Gastrocnemius medialis (tissue), 4 donors: ENCODE data around the gene RASSF8. TPM values are rescaled to one million over a fixed set of nuclear protein-coding genes. Genes with fewer than 3 reads are reported as not detected.
A peak's percentile ranks its signal among the peaks of the same experiment; 100 is the strongest.

Source experiments
- ATAC-seq, 2 donors: fragments of 150-250 bp; one replicate each; pipeline ENCODE4 v1.9.1; 2016
- DNase-seq, 2 donors: peaks; one replicate each; pipeline ENCODE4 v3.0.0-alpha.2; 2019
- H3K27ac ChIP-seq, 4 donors: fragments of 200-600 bp; sonication (generic); 1 replicate in 1 of 4; 2 replicates in 3 of 4; pipeline ENCODE4 v1.5.1; 2016 to 2018; ENCODE audit warnings: mild to moderate bottlenecking in 2 of 4, moderate library complexity in 1 of 4
- H3K27me3 ChIP-seq, 3 donors: fragments of 200-600 bp; sonication (generic) in 2 of 3; 1 replicate in 1 of 3; 2 replicates in 2 of 3; pipeline versions ENCODE4 v1.5.1 to v1.6.0; 2016 to 2019; ENCODE audit warnings: mild to moderate bottlenecking in 1 of 3, moderate library complexity in 1 of 3
- H3K36me3 ChIP-seq, 2 donors: fragments of 200-600 bp; sonication (generic) in 1 of 2; one replicate each; pipeline ENCODE4 v1.5.1; 2017 to 2018
- H3K4me1 ChIP-seq, 2 donors: fragments of 200-600 bp; sonication (generic) in 1 of 2; one replicate each; pipeline ENCODE4 v1.5.1; 2016 to 2017; ENCODE audit warnings: mild to moderate bottlenecking in 2 of 2
- H3K4me3 ChIP-seq, 4 donors: fragments of 200-600 bp; sonication (generic) in 3 of 4; 1 replicate in 1 of 4; 2 replicates in 3 of 4; pipeline ENCODE4 v1.5.1; 2016 to 2019; ENCODE audit warnings: mild to moderate bottlenecking in 2 of 4
- H3K9me3 ChIP-seq, 3 donors: fragments of 200-600 bp; sonication (generic) in 2 of 3; 1 replicate in 1 of 3; 2 replicates in 2 of 3; pipeline ENCODE4 v1.5.1; 2016 to 2019
- POLR2A ChIP-seq, 2 donors: fragments of 450-650 bp; IDR thresholded peaks; one replicate each; pipeline ENCODE4 v1.6.1; 2017; ENCODE audit warnings: antibody characterized with exemption in 2 of 2, mild to moderate bottlenecking in 2 of 2, moderate library complexity in 2 of 2
- in situ Hi-C, 4 donors: fragments of 200-750 bp; cut with MboI; loops; one replicate each; pipeline versions ENCODE4 v1.15.0 to v1.8.0; 2017; ENCODE audit warnings: low sequenced_read_pairs in 4 of 4
- intact Hi-C: fragments of 100-400 bp; cut with DNase I; formaldehyde crosslinking; loops from one replicate; pipeline ENCODE4 v1.15.1; 2023; ENCODE audit warnings: low total_unique reads
- total RNA-seq, 4 donors: library from RNA; depleted of rRNA; stranded (reverse); fragments of >200 nt; gene quantifications; one replicate each; pipeline versions ENCODE4 v1.1.0 to v1.2.3, GENCODE V29; 2016
- TF ChIP-seq, protein P1 (sequence below), 5 experiments: fragments of 450-650 bp in 3 of 5; fragments of 200-600 bp in 2 of 5; sonication (generic) in 2 of 5; IDR thresholded peaks in 4 of 5; conservative IDR thresholded peaks in 1 of 5; 1 replicate in 4 of 5; 2 replicates in 1 of 5; pipeline ENCODE4 v1.5.1; 2016 to 2019; ENCODE audit warnings: antibody characterized with exemption in 5 of 5, mild to moderate bottlenecking in 3 of 5, moderate library complexity in 3 of 5

RASSF8 gene, protein sequence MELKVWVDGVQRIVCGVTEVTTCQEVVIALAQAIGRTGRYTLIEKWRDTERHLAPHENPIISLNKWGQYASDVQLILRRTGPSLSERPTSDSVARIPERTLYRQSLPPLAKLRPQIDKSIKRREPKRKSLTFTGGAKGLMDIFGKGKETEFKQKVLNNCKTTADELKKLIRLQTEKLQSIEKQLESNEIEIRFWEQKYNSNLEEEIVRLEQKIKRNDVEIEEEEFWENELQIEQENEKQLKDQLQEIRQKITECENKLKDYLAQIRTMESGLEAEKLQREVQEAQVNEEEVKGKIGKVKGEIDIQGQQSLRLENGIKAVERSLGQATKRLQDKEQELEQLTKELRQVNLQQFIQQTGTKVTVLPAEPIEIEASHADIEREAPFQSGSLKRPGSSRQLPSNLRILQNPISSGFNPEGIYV
- total RNA-seq, result 10 to 100 TPM; 23.6 to 36.8 (median 28.0) TPM

DNA sequence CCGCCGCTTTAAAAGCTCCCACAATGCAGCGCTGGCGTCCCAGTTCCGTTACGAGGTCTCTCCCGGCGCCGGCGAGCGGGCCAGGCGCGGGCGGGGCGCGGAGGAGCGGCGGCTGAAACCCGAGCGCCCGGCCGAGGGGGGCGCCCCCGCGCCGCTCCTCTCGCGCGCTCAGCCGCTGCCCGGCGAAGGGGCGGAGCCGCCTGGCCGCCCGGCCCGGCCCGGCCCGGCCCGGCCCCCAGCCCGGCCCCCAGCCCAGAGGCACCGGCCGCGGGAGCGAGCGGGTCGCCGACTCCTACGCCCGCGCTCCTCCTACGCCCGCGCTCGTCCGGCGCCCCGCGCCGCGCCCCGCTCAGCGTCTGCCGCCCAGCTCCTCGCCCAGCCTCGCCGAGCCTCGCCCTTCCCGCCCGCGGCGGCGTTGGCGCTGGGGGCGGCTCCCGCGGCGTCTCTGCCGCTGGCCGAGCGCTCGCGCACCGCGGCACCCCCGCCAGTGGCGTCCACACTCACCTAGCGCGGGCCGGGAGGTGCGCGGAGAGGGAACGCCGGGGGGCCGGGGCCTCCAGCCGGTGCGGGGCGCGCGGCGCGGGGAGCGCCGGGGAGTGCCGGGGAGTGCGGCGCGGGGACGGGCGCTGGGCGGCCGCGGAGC lies at the start of gene RASSF8:
Gene RASSF8 (plus strand): TSS at position 255 of the 643 bp plus-strand sequence. CDS start 96,662 bp downstream, outside the sequence.
- peak; percentile 40 to 65 for DNase-seq
- intact Hi-C loops (loop anchor here (1.0 to 10.0 kb wide), 5 partner anchors 59 to 876 kb away; partner anchors contain the start of genes ITPR2 and SSPN), in situ Hi-C loops (no loop called here)
- peak within 1 kb of the TSS; percentile 83 to 92 (median 89) for H3K4me3 ChIP-seq
- H3K27ac ChIP-seq, result peak within 1 kb of the TSS; percentile 86 to 95 (median 94)
- H3K36me3 ChIP-seq, result no peaks in the 10 kb centered on the region
- peaks cover 24 to 34% of the 10 kb centered on the region in 2 donors for H3K4me1 ChIP-seq
- TF ChIP-seq, protein P1, sequence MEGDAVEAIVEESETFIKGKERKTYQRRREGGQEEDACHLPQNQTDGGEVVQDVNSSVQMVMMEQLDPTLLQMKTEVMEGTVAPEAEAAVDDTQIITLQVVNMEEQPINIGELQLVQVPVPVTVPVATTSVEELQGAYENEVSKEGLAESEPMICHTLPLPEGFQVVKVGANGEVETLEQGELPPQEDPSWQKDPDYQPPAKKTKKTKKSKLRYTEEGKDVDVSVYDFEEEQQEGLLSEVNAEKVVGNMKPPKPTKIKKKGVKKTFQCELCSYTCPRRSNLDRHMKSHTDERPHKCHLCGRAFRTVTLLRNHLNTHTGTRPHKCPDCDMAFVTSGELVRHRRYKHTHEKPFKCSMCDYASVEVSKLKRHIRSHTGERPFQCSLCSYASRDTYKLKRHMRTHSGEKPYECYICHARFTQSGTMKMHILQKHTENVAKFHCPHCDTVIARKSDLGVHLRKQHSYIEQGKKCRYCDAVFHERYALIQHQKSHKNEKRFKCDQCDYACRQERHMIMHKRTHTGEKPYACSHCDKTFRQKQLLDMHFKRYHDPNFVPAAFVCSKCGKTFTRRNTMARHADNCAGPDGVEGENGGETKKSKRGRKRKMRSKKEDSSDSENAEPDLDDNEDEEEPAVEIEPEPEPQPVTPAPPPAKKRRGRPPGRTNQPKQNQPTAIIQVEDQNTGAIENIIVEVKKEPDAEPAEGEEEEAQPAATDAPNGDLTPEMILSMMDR (IDR thresholded peaks at IDR 0.05 in 4 of 5, conservative IDR thresholded peaks at IDR 0.05 in 1 of 5), result no peak
- TF ChIP-seq POLR2A (IDR thresholded peaks at IDR 0.05), result peak; percentile 83 to 90
- no peaks in the 10 kb centered on the region for H3K9me3 ChIP-seq
- no peaks in the 10 kb centered on the region for H3K27me3 ChIP-seq
- peak; percentile 84 to 88 for ATAC-seq

DNA sequence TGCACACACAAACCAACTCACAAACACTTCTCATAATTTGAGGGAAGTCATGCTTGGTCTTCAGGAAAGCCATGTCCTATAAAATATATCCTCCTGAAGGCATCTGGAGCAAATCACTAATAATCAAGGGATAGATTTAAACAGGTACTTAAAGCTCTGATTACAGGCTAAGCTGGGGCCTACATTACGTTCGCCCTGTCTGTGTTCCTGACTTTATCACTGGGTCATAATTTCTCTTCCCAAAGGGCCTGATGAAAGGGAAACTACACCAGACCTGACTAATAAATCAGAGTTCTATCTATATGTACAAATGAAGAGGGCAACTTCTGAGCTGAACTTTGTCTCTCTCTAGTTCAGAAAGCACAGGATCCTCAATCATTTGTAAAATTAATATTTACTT lies 43.9 kb upstream of the RASSF8 start:
- TF ChIP-seq, protein P1 (IDR thresholded peaks at IDR 0.05 in 4 of 5, conservative IDR thresholded peaks at IDR 0.05 in 1 of 5), result no peak
- no peak for TF ChIP-seq POLR2A (IDR thresholded peaks at IDR 0.05)
- no peaks in the 10 kb centered on the region for H3K36me3 ChIP-seq
- no peaks in the 10 kb centered on the region for H3K4me1 ChIP-seq
- H3K9me3 ChIP-seq, result no peaks in the 10 kb centered on the region
- intact Hi-C loops, result no loop called here
- DNase-seq (no peak), ATAC-seq (no peak)
- H3K4me3 ChIP-seq, result no peak overlapping the region
- no peaks in the 10 kb centered on the region for H3K27me3 ChIP-seq
- no peak overlapping the region for H3K27ac ChIP-seq
- in situ Hi-C loops, result no loop called here

DNA sequence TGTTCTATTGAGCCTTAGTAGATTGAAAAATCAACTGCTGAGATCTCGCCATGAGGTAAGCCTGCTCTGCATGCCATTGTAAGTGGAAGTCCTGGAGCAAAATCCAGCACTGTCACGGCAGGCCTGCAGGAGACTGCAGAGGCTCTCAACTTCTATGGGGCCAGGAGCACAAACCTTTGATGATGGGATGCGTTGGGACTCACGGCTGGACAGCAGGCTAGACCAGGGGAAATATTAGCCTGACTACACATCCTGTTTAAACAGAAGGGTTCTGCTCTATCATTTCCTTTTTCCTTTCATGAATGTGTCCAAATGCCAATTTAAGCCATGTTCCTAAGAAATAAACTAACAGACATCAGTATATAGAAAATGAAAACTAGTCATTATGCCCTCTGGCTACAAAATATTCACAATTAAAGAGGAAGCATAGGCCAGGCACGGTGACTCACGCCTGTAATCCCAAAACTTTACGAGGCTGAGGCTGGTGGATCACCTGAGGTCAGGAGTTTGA lies 33.9 kb upstream of the RASSF8 start:
- Histone ChIP-seq H3K4me3 (no peak overlapping the region), H3K9me3 (no peaks in the 10 kb centered on the region), H3K36me3 (no peaks in the 10 kb centered on the region), H3K27ac (no peak overlapping the region), H3K4me1 (no peaks in the 10 kb centered on the region), H3K27me3 (no peaks in the 10 kb centered on the region)
- DNase-seq (no peak), ATAC-seq (no peak)
- in situ Hi-C loops, result no loop called here
- intact Hi-C loops, result no loop called here
- no peak for TF ChIP-seq POLR2A (IDR thresholded peaks at IDR 0.05)
- TF ChIP-seq, protein P1 (IDR thresholded peaks at IDR 0.05 in 4 of 5, conservative IDR thresholded peaks at IDR 0.05 in 1 of 5), result no peak

DNA sequence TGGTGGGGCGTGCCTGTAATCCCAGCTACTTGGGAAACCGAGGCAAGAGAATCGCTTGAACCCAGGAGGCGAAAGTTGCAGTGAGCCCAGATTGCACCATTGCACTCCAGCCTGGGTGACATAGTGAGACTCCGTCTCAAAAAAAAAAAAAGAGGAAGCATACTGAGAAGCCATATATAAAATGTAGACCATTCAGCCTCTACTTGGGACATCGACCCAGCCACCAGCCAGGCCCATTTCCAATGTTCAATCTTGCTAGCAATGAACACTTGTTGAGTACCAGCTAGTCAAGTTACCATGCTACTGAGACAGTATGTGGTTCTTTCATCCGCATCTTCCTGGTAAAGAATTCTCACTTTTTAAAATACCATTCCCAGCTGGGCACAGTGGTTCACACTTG lies 33.4 kb upstream of the RASSF8 start:
- H3K27me3 ChIP-seq, result no peaks in the 10 kb centered on the region
- in situ Hi-C loops, result no loop called here

More for the DNA sequence above, 33.4 kb upstream of the RASSF8 start:
- Histone ChIP-seq H3K9me3 (no peaks in the 10 kb centered on the region), H3K4me1 (no peaks in the 10 kb centered on the region), H3K4me3 (no peak overlapping the region), H3K36me3 (no peaks in the 10 kb centered on the region), H3K27ac (no peak overlapping the region)
- no peak for TF ChIP-seq POLR2A (IDR thresholded peaks at IDR 0.05)
- TF ChIP-seq, protein P1 (IDR thresholded peaks at IDR 0.05 in 4 of 5, conservative IDR thresholded peaks at IDR 0.05 in 1 of 5), result no peak
- ATAC-seq (no peak), DNase-seq (no peak)
- intact Hi-C loops, result no loop called here
